ENCODE results near the gene PKNOX2.

The PKNOX2 gene

DNA sequence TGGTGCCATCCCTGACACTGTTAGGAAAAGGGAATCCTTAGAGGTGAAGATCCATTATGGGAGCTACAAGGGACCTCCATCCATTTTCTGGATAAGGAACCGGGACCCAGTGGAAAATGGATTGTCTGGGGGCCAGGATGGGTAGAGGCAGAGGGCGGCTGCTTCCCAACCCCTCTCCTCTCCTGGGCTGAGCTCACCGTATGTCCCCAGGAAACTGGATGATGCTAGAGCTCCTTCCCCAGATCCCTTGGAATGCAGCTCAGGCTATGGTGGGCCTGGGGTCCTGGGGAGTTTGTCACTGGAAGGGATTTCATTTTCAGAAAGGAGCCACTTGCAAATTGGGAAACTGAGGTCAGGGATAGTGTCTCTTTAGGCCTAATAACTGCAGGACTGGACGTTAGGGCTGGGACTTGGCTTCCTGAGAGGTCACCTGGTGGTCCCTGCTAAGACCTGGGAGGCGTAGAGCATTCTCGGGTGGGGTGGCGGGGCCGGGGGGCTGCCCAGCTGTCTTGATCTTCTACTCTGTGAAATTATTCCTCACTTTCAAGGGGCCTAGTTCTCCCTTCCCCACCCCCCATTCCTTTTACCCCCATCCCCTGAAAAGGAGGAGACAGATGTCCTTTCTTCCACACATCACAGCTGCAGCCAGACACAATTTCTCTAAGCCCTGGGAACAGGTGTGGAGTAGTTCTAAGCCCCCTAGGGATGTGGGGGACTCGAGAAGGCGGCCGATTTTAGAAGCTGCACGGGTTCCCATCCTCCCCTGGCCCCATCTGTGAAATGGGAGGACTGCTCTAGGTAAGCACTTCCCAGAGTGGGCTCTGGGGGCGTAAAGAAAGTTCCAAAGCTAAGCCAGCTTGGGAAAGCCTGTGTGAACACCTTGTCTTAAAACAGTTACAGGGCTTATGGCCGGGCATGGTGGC, 99.8 kb downstream of the PKNOX2 start:
- DNase-seq = no peak

DNA sequence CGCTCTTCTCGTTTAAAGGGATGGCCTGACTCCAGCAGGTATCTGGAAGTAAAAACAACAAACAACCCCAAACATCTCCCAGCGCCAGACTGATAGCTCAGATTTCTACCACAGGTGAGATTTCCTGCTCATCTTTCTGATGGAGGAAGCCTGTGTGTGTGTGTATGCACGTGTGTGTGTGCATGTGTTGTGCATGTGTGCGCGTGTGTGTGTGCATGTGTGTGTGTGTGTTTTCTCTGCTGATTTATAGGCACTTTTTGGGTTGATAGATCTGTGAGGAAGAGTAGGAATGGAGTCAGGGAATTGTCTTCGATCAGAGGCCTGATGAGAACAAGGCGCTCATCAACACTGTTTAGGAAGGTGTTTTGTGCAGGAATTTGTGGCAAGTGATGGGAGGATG, 103.0 kb downstream of the PKNOX2 start:
- no peak for DNase-seq

DNA sequence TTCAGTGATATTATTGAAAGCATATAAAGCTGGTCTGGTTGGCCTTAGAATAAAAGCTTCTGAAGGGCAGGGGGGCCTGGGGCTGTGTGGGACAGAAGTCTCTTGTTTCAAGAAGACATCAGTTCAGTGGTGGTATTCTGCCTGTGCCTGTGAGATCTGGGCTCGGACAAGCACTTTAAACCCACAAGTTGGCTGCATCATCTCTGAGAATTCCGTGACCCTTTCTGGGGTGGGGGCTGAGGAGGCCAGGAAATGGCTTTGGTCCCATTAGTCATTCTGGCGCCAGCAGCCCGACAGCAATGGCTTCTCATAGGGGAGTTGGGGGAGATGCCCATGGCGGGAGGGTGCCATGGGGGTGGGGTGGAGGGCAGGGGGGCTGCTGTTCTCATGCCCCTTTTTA, 104.1 kb downstream of the PKNOX2 start:
- no peak for DNase-seq

DNA sequence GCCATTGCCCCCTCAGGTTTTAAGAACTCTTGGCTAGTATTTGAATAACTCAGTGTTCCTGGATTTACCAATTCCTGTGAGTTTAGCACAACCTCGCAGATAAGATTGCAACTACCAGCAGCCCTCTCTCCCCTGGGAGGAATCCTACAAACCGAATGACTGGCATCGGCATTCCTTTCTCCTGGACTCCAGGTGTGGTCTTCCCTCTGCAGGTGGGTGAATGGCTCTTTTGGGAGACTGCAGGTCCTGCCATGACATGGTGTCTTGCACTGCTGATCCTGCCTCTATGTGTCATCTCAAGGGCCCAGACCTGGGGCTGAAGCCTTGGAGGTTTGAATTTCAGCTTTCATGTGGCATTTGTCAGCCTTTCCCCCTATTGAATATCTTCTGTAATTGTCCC, 105.6 kb downstream of the PKNOX2 start:
- no peak for DNase-seq

DNA sequence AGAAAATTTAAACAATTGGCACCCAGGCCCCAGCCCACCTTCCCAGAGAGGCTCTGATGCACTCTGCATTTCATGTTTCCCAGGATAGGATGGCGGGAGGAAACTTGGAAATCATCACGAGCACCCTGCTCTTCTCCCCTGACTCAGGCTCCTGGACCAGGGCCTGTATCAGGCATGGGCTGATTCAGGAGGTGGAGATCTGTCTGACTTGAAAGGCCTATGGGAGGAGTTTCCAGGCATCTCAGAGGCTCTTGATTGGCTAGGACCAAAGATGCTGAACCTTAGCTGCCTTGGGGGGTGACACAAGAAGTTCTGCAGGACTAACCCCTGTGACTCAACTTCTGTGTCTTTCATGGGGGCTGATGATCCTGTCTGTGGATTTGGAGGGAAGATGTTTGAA, 106.2 kb downstream of the PKNOX2 start:
- peak; percentile 69 for DNase-seq

DNA sequence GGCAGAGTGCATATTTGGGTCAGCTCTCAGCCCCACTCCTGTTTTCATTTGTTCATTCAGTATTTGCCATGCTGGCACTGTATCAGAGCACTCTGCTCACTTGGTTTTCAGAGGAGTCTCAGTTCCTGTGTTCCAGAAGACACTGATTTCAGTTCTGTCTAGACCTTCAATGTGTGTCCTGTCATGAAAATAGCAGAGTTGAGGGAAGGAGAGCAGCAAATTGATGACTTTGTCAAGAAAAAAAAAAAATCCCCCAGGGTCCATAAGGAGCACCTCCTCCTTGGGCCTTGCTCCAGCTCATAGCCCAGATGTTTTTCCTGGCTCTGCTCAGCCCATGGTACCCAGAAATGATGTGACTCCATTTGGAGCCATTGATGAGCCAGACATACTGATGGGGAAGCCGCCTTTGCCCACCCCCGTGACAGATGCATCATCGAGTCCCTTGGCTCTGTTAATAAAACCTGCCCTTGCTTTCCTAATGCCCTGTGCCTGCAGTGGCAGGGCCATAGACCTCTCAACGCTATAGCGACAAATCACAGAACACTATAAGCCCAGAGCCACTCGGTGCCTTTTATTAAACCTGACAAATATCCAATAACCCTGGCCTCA, 107.0 kb downstream of the PKNOX2 start:
- peak; percentile 65 for DNase-seq

DNA sequence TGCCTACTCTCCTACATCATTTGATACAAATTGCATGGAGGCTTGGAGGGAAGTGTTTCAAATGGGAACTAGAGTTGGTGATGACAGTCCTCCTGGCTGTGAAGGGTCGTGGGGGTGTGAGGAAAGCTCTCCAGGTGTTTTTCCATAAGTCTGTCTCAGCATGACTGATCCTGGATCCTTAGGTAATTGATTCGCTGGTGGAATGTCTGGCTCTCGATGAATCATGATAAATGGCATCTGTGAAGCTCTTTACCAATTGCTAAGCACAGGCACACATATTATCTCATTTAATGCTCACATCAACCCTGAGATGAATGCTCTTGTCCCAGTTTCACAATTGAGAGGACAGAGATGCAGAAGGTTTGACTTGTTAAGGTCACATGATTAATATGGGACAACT, 107.5 kb downstream of the PKNOX2 start:
- peak; percentile 62 for DNase-seq

DNA sequence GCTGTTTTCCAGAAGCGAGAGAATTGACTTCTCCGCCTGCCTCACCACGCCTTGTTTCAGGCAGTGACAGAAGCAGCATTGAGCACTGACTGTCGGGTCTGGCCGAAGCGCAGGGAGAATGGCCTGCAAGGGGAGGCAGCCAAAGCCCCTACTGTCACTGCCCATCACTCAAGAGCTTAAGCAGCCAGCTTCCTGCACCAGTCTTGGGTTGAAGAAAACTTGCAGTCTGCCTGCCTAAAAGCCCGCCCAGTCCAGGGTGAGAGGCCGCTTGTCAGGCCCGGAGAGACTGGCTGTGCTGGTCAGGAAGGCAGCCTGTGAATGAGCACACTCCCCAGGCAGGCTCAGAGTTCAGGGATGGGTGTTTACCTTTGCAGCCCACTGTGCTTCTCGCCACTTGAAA, 108.3 kb downstream of the PKNOX2 start:
- no peak for DNase-seq

DNA sequence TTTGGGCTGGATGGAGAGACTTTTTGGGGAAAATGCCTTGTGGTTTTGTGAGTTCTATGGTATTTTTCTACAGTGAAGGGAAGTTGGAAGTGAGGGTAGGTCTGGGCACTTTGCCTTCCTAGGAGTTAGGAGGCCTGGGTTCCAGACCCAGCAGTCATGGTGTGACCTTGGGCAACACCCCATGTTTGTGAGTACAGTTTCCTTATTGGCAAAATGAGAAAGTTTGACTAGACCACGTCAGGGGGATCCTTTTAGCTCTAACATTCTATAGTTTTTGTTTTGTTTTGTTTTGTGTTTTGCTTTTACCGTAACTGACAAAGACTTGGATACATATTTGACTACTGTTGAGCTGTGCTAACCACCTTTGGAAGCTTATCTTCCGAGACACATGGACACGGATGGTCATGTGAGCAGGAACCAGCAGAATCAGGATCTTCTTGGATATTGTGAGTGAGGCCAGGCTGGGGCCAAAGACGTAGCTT, 109.0 kb downstream of the PKNOX2 start:
- DNase-seq = no peak

DNA sequence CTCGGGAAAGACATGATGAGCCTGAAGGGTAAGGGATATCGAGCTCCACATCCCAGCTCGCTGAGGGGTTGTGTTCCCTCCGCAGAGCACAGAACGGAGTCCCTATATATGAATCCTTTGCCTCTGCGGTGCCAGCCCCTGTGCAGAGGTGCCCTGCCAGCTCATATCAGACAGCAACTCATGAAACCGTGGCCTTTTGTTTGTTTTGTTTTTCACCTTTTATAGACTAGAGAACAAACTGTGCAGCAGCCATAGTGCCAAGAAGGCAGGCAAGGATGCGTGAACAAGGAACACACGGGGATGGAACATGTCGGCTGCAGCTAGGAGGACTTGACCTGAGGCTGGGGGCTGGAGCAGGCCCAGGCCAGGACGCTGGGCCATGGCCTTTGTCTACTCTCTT, 109.8 kb downstream of the PKNOX2 start:
- no peak for DNase-seq

DNA sequence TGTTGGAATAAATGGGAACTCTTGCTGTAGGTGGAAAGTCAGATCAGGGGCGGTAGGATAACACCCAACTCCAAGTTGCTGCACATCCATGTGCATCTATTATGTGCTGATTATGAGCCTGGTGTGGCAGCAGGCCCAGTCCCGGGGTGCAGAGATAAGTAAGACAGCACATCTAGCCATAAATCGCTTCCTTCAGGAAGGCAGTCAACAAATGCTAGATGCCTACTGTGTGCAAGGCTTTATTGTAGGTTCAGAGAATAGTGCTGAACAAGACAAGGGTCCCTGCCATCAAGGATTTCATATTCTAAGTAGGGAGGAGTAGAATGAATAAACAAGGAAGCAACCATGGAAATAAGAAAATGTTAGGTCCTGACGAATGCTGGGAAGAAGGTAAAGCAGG, 110.2 kb downstream of the PKNOX2 start:
- no peak for DNase-seq

DNA sequence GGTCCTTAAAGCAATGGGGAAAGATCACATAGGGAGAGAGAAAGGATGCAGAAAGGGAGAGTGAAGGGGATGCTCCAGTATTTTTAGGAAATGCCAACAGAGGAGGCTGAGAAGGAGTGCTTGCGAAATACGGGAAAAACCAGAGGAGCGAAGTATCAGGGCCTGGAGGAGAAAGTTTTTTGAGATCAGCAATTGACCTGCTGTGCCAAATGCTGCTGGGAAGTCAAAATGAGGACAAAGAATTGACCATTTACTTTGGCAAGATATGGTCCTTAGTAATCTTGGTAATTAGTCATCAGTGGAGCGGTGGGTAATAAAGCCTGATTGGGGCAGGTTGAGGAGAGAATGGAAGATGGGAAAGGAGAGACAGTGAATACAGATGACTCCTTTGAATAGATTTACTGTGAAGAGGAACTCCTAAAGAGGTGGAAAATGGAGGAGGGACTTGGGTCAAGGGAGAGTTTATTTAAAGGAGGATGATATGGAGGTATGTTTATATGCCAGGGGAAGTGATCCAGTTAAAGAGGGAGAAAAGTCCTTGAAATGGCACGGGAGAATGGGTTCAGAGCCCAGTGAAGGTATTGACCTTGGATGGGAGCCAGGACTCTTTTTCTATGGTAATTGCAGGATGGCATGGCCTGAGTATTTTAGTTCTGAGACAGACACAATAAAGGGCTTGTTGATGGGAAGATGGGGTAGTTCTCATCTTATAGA, 111.5 kb downstream of the PKNOX2 start:
- peak; percentile 43 for DNase-seq

DNA sequence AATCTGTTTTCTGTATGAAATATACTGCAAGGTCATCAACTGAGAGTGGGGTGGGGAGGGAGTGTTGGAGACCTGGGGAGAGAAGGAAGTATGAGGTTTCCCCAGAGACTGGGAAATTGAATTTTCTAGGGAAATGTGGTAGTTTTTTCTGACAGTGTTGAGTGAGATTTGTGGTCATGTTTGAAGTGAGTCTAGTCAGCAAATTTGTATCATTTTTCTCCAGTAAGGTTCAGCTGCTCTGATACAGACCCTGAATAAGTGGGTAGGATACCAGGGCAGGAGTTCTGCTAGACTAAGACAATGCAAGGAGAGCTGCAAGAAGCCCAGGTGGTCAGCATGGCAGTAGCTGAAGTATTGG, 112.0 kb downstream of the PKNOX2 start:
- DNase-seq = no peak

DNA sequence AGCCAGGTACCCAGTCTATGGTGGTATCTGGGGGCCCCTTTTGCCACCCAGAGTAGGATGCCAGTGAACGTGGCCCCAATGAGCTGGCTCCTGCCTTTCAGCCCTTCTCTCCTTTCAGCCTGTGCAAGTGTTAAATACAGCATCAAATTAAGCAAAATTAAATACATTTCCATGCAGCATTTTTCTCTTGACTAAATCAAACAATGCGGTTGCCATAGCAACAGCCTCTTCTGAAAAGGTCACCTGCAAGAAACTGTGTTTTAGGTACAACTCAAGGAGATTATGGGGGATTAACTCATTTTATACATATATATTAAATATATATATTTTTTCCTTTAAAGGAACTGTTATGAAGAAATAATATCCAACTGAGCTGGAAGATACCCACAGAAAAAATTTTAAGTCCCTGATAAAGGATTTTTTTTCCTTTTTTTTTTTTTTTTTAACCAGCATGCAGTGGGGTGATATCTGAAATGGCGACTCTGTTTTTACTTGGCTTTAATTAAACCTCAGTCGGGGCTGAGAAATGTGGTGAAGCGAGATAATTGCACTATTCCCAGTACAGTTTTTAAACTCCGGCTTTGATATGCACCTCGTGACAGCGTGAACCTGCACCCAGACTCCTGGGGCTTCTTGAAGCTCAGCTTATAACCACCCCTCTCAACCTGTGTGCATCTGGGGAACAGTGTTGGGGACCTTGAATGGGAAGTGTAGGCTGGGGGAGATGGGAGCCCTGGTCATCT, 115.3 kb downstream of the PKNOX2 start:
- no peak for DNase-seq

DNA sequence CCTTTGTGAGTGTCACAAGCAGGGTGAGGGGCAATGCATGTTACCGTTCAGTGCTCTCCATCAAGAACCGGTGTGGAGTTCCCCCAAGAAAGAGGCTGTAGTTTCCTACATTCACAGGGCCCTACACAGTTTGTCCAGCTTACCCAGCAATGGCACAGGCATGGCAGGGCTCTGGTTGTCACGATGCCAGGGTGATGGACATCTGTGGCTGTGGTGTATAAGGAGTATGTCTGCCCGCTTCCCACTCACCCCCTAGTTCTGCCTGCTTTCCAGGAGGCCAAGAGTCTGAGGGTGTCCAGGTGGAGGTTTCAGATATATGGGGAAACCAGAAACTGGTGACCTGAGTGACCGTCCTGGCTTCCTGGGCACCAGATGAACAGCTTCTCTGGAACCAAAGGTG, 116.1 kb downstream of the PKNOX2 start:
- DNase-seq = no peak

DNA sequence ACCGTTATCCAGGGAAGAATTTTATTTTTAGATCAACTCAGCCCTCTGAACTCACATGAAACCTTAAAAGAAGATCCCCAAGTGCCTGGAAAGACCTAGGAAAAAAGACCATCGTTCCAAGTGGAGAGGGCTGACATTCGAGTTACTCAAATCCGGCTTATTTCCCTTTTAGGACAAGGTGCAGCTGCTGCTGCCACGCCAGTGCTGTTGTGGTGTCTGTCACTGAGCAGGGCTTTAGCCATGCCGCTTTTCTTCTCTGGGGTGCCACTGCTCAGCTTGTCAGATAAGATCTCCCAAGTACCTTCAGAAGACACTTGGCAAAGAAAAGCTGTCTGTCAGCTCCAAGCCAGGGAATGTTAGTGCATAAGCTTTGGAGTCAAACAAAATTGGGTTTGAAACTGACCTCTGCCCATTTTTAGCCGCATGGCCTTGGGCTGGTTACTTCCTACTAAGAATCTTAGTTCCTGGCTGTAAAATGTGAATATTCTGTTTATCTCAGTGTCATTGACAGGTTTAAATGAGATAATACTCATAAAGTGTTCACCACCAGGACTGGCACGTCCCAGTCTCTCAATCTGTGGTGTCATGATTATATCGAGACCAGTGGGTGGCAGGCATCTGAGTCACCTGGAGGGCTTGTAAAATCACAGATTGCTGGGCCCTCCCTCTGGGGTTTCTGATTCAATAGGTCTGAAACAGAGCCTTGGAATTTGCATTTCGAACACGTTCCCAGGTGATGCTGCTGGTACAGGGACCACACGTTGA, 117.5 kb downstream of the PKNOX2 start:
- no peak for DNase-seq

DNA sequence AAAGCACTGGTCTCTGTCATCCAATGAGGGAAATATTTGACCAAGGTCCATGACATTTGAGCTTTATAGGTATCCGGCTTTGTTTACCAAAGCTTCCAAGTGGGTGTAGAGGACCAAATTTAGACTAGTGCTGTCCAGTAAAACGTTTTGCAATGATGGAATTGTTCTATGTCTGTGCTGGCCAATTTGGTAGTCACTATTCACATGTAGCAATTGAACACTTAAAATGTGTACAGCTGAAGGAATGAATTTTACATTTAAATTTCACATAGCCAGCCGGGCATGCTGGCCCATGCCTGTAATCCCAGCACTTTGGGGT, 118.0 kb downstream of the PKNOX2 start:
- DNase-seq = no peak

DNA sequence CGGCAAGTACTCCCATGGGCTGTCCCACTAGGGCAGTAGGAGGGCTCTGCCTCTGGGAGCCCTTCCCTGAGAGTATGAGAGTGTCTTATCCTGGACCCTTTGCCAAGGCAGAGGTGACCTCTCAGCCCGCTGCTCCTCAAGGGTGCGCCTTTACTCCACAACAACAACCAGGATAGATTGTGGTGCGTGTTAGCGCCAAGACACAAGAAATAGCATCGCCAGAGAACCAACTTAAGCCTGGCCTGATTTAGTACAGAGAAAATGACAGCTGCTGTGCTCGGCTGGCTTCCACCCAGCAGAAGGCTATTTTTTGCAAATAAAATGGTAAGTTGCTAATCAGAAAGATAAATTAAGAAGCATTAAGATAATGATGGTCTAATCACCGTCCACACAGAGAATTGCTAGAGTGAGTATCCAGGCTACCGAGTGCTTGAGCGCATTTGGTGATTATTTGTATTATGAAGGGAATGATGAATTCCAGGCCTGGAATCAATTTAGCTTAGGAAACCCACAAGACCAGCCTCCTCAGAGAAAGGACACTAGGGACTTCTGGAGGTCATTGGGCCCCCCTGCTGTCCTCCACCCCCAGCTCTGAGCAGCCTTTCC, 119.8 kb downstream of the PKNOX2 start:
- DNase-seq = peak; percentile 68

DNA sequence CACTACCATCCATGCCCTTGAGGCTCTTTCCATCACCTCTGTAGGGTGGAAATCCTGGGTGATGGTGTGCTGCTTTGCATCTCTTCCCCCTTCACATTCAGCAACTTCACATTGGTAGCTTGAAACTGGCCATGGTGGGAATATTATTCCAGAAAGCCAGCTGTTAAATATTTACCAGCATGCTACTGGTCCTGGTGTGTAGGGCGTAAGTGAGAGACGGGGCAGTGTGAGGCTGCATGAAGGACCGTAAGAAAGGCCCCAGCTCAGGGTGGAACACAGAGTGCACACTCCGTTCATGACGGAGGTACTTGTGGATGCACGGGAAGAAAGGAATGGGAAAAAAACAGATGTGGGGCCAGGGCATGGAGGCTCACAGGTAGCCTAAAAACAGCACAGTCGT, 121.3 kb downstream of the PKNOX2 start:
- no peak for DNase-seq

DNA sequence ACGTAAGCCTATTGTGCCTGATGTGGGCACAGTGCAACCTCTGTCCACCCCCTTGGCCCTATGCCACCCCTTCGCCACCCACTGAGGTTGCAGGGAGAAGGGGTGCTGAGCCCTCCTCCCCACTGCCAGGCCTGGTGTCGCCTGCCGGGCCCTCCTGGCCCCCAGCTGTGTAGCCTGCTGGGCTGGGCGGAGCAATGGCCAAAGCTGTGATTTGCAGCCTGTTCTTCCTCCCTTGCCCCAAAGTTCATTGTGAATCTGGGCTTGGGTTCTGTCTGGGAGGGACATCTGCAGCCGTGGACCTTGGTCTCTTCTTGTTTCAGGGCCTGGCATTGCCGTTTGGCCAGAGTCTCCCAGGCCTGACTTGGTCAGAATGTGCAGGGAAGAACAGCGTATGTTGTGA, 121.9 kb downstream of the PKNOX2 start:
- DNase-seq = no peak

DNA sequence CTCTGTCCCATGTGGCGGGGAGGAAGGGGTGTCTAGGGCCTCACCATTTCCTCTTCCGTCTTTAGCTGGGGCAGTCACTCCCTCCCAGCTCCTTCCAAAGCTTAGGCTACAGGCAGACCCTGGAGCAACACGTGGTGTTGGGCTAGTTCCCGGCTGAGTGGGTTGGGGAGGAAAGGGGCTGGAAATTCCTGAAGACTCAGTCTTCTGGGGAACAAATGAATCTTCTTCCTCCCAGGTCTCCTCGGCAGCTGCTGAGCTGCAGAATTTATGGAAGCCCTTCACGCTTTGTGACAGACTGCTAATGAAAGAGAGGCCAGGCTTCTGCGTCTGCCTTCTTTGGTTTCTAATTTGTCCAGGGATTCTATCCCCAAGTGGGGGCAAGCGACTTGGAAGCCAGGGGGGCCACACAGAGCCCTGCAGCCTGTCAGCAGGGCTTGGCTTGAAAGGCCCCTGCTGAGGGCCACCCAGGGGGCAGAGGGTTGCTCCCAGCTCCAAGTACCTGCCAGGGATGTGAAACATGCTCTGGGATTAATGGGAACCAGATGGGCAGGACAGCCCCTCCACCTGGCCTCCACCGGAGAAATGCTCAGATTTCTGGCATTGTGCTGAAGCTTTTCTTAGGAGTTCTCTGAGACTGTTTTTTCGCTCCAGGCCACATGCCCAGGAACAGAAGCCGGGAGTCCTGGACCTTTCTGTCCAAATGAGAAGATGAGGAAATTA, 123.1 kb downstream of the PKNOX2 start:
- DNase-seq = peak; percentile 68
